DMS114 treated with DMSO at 0.1 percent for 48 hours (cell line): ENCODE results near the gene TLX1.

ENCODE experiments used
- DNase-seq: peaks from one replicate; lab custom pipeline; 2025; ENCODE audit not compliant: unreplicated experiment; lab: John Stamatoyannopoulos, UW

Gene TLX1

GRCh38 chr10:101111547-101111946 is 19.6 kb upstream of the TLX1 start:
- no peak for DNase-seq

DNA sequence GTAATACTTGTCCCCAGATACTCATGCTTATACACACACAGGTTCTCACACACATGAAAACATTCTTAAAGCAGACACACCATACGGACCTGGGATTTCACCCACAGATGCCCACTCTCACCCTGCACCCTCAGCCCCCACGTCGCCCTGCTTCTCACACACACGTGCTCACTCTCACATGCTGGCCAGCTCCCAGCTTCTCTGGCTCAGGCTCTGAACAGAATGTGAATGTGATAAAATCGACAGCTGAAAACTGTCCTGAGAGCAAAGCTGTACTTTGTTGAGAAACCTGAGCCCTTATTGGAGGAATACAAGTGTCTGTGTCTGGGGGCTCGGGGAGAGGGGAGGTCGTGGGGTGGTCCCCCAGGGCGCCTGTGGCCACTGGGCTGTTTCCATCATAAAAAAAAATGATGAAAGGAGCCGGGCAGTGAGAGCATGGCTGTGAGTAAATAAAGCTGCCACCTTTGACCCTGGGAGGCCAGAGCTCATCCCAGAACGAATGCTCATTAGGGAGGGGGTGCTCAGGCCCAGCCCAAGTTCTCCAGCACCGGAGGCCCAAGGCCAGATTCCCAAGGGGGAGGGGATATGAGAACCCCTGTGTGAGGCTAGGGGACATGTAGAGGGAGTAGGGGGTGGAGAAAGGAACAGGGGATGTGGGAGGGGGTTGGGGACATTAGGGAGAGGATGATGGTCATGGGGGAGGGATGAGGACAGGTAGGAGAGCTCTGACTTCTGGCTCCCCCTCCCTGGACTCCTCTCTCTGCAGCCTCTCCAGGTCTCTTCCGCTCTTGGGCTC is 18.1 kb upstream of the TLX1 start:
- no peak for DNase-seq

- no peak for DNase-seq
These were observed 17.2 kb upstream of the TLX1 start for GRCh38 chr10:101113890-101114403.

DNA sequence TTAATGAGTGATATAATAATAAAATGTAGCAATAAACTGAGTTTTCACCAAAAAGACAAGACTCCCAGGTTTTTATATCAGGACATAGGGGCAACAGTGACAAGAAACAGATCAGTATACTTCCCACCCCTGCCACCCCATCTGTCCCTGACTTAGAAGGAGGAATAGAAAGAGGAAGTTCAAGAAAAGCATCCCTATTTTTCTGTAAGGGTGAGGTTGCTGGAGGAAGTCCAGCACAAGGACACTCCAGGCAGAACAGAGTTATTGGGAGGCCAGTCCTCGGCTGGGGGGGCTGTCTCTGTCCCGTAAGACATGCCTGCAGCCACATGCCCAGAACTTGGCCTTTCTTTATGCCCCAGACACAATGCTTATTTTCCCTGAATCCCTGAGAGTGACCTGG is 16.5 kb upstream of the TLX1 start:
- DNase-seq: no peak

DNA sequence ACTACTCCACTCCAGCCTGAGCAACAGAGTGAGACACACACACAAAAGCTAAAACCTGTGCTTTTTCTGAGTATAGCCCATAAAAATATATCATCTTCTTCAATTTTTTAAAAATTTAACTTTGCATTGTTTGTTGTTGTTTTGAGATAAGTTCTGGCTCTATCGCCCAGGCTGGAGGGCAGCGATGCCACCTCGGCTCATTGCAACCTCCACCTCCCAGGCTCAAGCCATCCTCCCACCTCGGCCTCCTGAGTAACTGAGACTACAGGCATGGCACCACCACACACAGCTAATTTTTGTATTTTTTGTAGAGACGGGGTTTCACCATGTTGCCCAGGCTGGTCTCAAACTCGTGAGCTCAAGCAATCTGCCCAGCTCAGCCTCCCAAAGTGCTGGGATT is 14.3 kb upstream of the TLX1 start:
- DNase-seq: no peak

GRCh38 chr10:101118031-101118430 is 13.1 kb upstream of the TLX1 start:
- DNase-seq: no peak

- no peak for DNase-seq
These were observed 10.6 kb upstream of the TLX1 start for GRCh38 chr10:101120520-101120883.

- DNase-seq: no peak
These were observed 10.0 kb upstream of the TLX1 start for GRCh38 chr10:101120884-101121653.

DNA sequence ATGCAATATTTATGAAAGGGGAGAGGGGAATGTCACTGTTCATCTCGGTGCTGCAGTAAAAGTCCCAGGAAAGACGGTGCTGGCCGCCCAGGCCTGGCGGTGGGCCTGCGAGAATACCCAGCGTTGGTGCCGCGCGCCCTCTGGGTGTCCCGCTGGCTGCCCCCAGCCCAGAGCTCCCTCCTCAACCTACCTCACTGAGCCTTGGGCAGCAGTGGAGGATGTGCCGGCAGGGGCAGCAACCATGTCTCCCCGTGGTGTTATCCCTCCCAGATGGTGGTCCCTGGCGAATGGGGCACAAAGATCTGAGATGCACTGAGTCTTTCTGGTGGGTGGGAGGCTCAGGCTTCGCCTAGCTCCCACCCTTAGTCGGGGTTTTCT is 9.5 kb upstream of the TLX1 start:
- no peak for DNase-seq

DNA sequence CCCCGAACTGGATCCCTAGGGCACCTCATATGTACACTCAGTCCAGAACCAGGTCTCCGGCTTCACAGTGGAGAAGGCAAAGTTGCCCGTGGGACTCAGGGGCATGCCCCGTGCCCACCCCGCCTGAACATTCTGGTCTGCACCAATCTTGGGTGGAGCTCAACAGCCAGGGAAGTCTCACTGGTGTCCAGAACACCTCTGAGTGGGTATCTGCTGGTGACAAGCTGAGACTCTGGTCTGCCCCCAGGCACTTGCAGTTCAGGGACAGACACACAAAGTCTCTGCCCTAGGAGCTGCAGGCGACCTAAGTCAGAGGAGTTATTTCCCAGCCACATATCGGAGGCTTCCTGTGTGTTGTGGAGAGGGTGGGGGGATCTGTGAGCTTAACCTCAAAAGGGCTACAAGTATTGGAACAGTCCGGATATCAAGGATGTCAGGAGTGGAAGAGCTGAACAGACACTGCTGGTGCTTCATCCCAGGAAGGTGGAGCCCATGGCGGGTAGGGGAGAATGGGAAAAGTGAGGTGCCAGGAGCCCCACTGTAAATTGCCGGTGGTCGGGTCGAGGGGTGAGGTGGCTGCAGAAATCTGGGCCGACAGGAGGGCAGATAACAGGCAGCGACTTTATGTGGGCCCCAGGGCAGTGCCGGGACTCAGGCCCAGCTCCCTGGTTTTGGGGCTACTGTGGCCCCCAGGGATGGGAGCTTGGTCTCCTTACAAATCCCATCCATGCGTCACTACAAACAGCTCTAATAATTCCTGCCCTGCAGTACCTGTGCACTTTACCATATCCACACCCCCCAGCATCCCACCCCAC is 8.6 kb upstream of the TLX1 start:
- DNase-seq: no peak

DNA sequence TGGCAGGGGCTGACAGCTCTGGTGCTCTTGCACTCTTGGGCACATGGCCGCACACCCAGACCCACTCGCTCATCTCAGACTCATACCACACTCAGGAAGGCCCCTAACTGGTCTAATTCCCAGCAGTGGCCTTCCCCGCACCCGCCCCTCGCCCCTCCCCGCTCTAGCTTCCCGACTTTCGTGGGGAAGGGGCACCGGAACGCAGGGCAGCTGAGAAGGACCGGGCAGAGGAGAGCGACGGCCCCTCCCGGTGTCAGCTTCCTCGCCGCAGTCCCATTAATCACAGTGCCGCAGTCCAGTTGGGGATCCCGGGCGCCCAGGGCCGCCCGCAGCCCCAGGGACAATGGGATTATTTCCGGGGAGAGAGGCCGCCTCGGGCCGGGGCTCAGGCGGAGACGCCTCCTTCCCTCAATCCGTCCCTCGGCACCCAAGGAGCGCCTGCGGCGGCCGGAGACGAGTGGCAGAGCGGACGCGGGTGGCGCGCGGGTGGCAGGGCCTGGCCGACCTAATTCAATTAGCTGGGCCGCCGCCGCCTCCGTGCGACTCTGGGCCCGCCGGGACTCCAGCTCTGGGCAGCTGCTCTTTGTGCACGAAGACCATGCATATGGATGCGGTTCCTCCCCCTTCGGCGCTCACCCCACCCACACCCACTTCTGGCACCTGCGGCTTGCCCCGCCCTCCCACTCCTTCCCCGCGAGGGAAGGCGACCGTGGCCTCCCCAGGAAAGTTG is 7.8 kb upstream of the TLX1 start:
- no peak for DNase-seq

GRCh38 chr10:101123815-101124617 is 7.1 kb upstream of the TLX1 start:
- DNase-seq: no peak

DNA sequence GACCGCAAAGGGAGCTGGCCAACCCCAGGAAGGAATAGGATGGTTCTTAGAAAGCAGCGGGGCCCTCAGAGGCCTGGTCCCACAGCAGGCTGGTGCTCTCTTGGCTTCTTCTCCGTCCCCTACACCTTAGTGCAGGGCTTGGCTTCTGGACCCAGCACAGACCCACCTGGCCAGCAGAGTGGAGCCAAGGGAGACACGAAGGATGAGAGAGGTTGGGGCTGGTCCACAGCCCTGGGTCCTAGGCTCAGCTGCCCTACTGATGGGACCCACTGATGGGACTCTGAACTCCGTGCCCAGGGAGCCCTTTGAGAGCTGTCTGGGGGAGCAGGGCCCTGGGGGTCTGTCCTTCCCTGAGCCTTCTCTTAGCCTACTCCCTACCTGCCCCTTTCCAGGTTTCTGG is 6.2 kb upstream of the TLX1 start:
- no peak for DNase-seq

DNA sequence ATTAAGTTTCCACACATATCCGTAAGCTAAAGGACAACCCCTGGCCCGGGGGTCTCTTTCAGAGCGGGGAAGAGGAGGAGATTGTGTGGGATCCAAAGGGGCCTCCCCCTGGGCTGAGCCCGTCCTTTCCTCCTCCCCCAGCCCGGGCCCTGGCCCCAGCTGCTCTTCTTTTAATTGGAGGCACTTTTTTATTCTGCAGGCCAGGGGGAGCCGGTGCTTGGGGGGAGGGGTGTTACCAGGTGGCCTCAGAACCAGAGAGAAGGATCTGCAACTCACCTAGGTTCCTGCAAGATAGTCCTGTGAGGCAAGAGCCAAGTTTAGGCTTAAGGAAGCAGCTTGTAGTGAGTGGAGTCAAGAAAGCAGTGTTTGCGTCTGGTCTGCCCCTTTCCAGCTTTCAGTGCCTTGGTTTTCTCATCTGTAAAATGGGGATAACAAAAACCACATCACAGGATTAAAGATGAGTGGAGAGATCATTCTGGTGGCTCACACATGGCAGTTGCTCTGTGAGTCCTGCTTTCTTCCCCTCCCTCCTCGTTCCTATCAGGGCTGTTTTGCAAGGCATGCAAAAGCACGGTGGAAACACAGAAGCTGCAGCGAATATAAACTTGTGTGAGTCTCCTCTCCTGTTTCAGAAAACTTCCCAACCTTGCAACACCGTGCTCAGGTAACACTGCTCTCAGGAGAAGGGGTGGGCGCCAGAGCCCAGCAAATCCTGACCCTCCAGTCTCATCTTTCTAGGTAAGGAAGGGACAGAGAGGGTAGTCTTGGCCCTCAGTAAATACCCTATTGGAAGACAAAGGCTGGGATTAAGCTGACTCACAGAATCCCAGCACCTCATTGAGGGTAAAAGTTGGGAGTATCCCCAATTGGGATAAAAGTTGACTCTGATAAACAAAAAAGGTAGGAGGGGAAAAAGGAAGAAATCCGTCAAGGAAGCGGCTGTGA is 4.1 kb upstream of the TLX1 start:
- DNase-seq: no peak

DNA sequence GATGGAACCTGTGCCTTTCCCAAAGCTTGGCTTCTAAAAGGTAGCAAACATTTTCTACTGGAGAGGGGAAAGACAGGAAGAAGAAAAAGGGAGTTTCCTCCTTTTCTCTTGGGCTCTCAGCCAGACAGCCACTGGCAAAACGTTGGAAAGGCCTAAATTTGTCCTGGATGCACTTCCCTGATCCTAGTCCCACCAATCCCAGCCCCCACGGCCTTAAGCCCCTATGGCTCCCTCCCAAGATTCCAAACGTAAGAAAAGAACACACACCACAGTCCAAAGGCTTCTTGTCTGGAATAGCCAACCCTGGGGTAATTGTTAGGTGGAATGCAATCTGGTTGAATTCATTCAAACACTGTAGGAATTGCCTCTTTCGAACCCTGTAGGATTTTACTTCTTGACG is 959 bp upstream of the TLX1 start:
- DNase-seq: no peak

DNA sequence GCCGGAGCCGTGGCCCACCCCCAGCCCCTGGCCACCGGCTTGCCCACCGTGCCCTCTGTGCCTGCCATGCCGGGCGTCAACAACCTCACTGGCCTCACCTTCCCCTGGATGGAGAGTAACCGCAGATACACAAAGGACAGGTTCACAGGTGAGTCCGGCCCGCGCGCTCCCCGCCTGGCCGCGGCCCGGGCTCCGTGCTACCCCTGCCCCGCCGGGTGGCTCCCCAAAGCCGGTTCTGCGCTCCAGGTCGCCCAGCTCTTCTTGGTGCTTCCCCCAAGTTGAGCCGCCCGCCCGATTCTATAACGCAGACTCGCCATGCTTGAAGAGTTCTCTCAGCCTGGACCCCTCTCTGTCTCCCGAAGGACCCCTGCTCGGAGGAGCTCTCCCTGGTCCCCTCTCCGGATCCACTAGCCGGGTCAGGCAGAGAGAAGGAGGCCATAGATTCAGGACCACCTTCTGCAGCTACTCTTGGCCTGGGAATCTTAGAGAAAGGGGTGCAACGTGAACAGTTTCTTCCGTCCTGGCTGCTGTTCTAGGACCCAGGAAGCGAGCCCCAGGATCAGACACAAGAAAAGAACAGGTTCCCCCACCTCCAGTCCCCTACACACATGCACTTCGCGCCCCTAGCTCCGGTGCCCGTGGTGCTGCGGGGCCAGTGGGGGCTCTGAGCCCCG is 999 bp downstream of the TLX1 start:
- DNase-seq: no peak

DNA sequence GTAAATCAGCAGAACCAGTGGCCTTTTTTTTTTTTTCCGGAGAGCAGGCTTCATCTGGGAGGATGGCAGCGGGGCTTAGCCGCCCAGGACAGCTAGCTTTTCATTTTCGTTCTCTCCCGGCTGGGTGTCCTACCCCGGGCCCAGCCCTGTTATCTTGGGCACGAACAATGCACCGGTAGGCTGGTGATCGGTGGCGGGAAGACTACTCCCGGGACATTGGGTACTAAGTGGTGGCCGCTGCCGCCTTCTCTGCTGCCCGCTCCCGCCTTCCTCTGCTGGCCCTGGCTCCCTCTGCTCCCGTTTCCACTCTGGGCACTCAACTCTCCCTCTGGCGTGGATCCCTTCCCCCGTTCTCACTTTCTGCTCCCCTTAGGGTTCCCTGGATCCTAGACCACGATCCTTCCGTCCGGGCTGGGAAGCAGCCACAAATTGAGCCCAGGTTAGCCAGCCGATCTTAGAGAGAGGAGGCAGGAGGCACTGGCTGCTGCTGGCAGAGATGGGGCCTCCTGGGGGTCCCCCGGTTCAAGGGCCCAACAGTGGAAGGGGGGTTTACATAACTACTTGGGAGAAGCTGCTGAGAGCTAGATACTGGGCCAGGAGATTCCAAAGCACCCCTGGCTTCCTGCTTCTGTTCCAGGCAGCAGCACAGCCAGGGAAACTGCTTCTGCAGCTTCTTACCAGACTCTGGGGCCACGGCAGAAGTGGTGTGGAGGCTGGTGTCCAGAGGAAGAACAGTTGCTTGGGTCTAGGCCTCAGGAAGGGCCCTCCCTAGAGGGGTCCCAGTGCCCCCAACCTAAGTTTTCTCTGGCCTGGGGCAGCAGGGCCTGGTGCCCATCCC is 1.8 kb downstream of the TLX1 start:
- no peak for DNase-seq
